HG03460 (cell line): ENCODE measurements around the gene GCG.

Source experiments
- ATAC-seq: cut with Tn5 transposase; IDR thresholded peaks from one replicate; pipeline ENCODE4 v1.9.1; 2021; ENCODE audit not compliant: unreplicated experiment

Gene GCG

DNA sequence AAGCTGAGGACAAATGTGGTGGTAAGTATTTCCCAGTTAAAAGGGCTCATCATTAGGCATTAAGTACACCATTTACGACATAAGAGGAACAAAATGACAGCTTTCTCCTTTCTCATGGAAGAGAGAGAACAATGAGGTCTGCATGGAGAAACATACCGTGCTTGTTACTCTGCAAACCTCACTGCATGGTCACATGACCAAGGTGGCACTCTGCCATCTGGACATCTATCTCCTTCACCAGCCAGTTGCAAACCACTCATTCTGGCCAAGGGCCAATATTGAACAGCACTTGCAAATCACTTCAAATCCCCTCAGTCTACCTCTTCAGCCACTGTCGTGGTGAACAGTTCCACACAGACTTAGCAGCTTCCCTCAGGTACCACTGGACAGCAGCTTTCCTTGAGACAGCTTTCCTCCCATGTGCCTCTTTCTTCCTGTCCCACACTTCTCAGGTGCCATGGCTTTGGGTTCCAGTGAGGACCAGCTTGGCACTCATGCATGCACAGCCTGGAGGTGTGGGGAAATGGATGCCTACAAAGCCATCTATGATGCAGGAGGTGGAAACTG, 48.5 kb downstream of the GCG start:
- ATAC-seq: no peak

DNA sequence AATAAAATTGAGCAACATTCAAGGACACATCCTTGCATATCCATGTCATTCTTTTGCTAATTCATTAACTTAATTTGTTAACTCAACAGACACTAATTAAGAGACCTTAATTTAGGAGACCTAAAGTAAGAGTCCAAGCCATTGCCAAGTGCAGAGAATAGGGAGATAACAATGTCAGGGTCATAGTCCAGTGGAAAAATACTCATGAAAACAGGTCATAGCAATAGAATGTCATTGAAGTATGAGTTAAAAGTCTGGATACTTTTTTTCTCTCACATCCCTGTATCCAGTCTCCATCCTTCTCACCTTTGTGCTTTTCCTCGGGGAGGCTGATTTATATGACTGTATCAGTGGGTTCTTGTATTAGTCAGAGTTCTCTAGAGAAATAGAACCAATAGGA, 51.5 kb downstream of the GCG start:
- no peak for ATAC-seq

DNA sequence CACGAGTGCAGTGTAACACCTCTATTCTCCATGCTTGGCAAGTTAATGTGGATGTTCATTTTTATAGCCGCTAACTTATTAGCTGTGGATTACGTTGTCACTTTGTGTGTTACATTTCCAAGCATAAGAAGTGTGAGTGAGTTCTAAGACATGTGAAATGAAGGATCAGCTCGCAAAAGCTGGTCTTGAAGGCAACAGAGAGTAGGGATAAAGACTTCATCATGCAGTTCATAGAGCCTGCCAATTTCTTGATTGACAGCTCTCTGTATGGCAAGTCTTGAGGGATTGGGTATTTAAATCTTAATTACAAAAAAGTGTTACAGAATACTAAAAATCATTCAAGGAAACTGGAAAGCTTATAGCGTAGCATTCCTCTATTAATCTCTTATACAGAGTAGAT, 52.2 kb downstream of the GCG start:
- no peak for ATAC-seq
